LHCN-M2 (cell line): Measurements from ENCODE around the gene AP3S2. TPM values are rescaled to one million over a fixed set of nuclear protein-coding genes. Genes with fewer than 3 reads are reported as not detected.
"Not testable (repeated sequence)": the region's sequence is repeated elsewhere in the genome, so short reads cannot be mapped to it uniquely, and the experiment has no call there.

ENCODE experiments used
- DNase-seq: peaks from one replicate; pipeline ENCODE4 v3.0.0-alpha.2; 2012; ENCODE audit warnings: low read depth
- total RNA-seq: library from RNA; depleted of rRNA; stranded (reverse); fragments of >200 nt; gene quantifications from 2 replicates; pipeline ENCODE4 v1.2.3, GENCODE V29; 2014

Gene AP3S2
- total RNA-seq, 1 experiment from 2014 or later, result 56.6 TPM

DNA sequence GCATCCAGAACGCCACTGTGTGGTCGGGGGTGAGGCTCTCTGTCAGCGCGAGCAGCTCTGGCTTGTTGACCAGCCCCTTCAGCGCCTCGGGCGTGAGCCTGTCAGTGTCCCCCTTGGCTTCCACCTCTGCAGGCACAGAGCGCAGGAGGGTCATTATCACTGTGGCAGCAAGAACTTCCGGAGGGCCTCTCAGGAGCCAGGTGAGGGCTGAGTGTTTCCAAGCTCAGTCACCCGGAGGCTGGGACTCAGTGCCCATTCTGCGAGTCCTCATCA lies 10.0 kb upstream of the AP3S2 start:
- DNase-seq, result no peak

DNA sequence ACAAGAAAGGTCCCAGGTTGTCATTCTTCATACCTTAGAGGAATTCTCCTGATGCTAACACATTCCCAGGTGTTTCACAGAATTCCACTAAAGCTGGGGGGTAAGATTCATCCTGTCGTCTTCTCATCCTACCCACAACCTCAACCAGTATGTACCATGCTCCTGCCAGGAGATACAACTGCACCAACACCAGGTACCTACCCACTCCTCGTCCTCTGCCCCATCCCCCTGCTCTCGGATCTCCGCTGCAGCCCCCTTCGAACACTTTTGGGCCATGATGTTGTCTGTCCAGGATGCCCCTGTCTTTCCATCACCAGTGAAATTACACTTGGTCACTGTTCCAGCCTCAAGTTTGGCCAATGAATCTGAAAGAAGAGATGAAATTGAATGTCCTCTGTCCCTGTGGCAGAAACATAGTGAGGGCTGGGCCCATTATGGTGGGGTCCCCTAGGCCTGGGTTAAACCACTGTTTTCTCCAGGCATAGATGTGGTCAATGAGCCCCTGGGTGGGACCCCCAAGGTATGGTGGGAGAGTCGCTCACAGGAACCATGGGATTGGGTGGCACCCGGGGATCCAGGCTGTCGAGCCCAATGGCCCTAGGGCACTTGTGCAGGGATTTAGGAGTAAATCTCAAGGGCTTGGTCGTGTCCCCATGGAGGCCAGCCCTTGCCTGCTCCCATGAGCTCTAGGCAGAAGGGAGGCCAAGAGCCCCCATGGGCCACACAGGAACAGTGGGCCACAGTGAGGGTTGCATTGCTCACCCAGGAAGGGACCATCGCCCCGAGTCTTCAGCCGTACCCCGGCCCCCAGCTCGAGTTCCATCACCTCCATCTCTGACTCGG lies 9.4 kb upstream of the AP3S2 start:
- DNase-seq, result no peak

DNA sequence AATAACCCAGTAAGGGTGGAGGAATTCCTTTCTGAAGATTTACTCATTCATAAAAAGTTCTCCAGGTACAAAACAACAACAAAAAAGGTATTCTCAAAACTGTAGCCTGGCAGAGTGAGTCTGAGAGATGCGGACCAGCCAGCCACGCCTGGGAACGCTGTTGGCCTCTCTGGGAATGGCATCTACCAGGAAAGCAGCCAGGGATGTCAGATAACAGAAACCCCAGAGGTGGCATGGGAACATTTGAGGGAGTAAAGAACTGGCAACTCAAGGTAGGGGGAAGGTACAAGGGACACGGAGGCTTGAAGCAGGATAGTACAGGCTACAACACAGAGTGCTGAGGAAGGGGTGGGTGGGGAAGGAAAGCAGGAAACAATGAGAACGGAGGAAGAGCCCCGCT lies 7.1 kb upstream of the AP3S2 start:
- no peak for DNase-seq

- no peak for DNase-seq
Observed at GRCh38 chr15:89899951-89900567, 6.3 kb upstream of the AP3S2 start.

- DNase-seq, result no peak
Observed at GRCh38 chr15:89899295-89899945, 5.6 kb upstream of the AP3S2 start.

DNA sequence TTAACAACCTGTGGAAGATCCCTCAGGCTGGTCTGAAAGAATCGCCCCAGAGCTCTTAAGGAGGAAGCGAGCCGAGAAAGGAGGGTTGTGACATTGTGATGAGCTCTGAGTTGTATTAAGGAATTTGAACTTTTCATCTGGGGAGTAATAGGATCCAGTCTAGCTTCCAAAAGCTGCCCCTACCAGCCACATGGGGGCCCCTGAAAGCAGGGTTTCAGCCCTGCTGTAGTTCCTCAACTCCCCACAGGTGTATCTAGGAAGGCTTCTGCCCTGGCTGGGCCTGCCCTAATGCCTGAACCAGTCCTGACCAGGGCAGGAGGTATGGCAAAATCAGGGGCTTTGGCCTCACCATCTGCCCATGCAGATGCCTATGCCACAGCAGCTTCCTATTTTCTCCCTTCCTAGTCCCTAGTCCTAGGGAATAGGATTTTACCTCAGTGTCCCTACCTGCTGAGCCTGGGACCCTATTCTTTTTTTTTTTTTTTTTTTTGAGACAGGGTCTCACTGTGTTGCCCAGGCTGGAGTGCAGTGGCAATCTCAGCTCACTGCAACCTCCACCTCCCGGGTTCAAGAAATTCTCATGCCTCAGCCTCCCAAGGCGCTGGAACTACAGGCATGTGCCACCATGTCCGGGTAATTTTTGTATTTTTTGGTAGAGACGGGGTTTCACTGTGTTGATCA lies 5.0 kb upstream of the AP3S2 start:
- peak; percentile 42 for DNase-seq

DNA sequence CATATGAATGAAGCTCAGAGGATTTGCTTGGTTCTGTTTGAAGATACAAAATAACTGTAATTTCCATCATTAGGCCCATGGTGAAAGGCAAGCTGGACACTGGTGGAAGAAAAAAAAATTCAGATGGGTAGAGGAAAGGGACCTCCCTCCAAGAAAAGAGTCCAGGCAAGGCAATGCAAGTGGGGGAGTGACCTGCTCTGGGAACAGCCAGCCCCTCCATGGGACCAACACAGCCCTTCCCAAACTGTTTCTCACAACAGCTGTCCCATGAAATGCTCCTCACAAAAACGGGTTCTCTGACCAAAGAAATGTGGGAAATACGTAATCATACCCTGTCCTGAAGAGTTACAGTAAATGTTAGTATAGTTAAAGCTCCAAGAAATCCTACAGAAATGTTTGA lies 4.4 kb upstream of the AP3S2 start:
- no peak for DNase-seq

- no peak for DNase-seq
Observed at GRCh38 chr15:89893027-89893426, 767 bp downstream of the AP3S2 start.

DNA sequence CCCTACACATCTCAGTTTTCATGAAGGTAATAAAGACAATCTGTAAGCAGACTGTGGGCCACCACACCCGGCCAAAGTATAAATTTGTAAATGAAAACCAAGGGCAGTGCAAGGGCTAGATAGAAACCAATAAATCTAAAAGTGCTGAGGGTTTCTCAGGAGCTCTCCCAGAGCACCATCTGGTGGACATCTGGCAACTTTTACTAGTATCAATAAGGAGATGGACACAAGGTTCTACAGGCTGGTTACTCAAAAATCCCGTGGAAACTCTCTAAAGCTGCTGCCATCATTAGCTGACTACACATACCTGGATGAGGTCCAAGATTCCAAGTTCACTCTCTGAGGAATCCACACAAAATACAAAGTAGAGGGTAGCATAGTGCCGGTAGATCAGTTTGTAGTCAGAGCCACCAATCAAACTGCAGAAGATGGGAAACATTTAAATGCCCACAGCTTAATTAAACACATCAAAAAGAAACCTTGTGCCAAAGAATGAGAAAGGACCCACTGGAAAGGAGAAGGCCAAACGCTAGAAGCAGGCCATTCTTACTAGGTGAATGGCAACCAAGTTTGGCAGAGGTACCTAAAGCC lies 5.5 kb downstream of the AP3S2 start:
- peak; percentile 64 for DNase-seq

GRCh38 chr15:89885611-89886010 lies 8.2 kb downstream of the AP3S2 start:
- DNase-seq, result no peak

- not testable (repeated sequence) for DNase-seq
Observed at GRCh38 chr15:89885179-89885578, 8.6 kb downstream of the AP3S2 start.

DNA sequence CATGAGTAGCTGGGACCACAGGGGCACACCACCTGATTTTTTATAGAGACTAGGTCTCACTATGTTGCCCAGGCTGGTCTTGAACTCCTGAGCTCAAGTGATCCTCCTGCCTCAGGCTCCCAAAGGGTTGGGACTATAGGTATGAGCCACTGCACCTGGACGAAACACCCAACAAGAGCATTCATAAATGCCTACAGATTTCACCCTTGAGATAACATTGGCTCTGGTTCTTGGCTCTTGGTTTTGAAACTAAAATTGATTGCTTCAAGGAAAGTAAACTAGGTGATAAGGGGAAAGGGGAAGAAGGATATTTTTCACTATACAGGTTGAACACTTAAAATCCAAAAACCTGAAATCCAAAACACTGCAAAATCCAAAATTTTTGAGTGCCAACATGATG lies 10.3 kb downstream of the AP3S2 start:
- DNase-seq, result no peak

DNA sequence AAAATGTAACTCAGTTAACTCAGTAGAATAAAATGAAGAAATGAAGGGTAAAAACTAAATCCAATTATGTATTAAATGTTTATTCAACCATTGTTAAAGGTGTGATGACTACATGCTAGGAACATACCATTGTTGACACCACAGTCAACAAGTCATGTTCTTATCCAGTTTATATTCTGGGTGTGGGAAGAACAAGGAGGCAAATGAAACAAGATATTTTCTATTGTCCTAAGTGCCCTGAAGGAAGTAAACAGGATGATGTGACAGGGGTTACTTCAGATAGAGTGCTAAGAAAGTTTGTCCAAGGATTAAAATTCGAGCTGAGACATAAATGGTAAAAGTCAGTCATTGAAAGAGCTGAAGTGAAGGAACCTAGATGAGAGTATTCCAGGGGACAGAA lies 13.1 kb downstream of the AP3S2 start:
- DNase-seq, result no peak

GRCh38 chr15:89878323-89878722 lies 15.5 kb downstream of the AP3S2 start:
- DNase-seq, result no peak

GRCh38 chr15:89877083-89877425 lies 16.7 kb downstream of the AP3S2 start:
- no peak for DNase-seq

GRCh38 chr15:89876396-89877082 lies 17.3 kb downstream of the AP3S2 start:
- DNase-seq, result peak; percentile 29

DNA sequence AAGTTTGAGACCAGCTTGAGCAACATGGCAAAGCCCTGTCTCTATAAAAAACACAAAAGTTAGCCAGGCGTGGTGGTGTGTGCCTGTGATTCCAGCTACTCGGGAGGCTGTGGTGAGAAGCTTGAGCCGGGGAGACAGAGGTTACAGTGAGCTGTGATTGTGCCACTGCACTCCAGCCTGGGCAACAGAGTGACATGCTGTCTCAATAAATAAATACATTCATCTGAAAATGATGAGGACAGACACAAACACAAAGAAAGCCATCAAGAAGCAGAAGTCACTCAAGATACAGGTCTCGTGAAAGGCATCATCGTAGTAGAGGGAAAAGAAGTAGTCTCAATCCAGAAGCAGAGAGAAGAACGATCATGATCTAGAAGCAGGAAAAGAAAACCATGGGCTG lies 18.1 kb downstream of the AP3S2 start:
- DNase-seq, result no peak

- DNase-seq, result peak; percentile 60
Observed at GRCh38 chr15:89874926-89875564, 18.7 kb downstream of the AP3S2 start.

DNA sequence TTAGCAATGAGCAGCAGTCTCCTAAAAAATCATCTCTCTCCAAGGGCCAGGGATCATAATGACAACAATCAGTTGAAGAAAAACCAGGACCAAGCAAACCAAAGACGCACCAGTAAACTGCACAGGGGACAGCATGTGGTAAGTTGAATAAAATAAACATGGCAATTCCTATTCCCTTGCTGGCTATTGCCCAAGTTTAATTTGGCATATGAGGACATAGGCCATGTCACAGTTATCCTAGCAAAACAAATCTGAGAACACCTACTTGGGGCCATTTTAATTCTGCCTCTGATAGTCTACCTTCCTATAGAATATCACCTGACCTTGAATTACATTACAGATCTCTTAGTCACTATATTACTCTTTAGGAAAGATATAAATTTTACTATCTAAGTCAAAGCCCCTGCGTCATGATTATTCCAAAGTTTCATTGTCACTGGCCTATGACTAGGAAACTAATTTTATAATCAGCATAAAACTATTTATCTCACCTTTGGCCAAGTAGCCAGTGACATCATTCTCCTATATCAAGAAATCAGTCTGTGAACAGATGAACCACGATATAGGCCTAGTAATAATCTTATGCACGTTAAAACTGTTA lies 23.0 kb downstream of the AP3S2 start:
- no peak for DNase-seq

DNA sequence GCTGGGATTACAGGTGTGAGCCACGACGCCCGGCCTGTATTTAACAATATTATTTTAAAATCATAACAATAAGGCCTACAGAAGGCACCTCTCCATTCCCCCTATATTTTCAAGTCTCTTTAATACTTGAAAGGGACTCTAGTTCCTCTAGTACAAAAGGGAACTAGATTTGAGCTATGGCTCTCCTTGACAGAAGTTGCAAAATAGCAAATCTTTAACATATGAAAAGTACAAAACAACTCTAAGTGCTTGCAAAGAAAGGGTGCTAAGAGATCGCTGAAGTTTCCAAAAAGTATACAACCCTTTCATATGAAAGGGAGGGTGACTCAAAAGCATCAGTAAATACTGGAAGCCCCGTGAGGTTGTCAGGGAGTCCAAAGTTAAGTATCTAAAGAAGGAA lies 23.8 kb downstream of the AP3S2 start:
- DNase-seq, result no peak

DNA sequence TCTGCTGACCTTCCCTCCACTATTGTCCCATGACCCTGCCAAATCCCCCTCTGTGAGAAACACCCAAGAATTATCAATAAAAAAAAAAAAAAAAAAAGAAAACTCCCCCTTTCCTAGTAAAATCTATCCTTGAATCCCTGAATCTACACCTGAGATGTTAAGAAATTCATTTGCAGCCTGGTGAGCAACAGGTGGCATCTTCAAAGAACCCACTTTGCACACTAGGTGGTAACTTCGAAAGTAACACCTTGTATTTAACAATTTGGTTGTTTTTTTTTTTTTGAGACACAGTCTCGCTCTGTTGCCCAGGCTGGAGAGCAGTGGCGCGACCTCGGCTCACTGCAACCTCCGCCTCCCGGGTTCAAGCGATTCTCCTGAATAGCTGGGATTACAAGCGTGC lies 24.3 kb downstream of the AP3S2 start:
- DNase-seq, result not testable (repeated sequence)
